DOHH2 (cell line): ENCODE results near the gene IQSEC1.

Experiments used
- H3F3A ChIP-seq: fragments of 200-600 bp; sonication (generic), shearing (Covaris generic); 2 replicates; pipeline ENCODE4 v1.6.0; 2016; ENCODE audit warnings: antibody characterized with exemption, mild to moderate bottlenecking; ENCODE audit not compliant: control insufficient read depth, insufficient read depth
- H3K27ac ChIP-seq: fragments of 200-600 bp; sonication (generic); 2 replicates; pipeline ENCODE4 v1.5.1; 2014; ENCODE audit warnings: low read depth, mild to moderate bottlenecking, low read length, moderate library complexity
- H3K27me3 ChIP-seq: fragments of 200-600 bp; sonication (generic); 2 replicates; pipeline ENCODE4 v1.6.1; 2014; ENCODE audit warnings: mild to moderate bottlenecking, low read length, mixed read lengths; ENCODE audit not compliant: control insufficient read depth
- H3K36me3 ChIP-seq: fragments of 200-600 bp; sonication (generic); 2 replicates; pipeline ENCODE4 v1.6.1; 2014; ENCODE audit warnings: mild to moderate bottlenecking, low read length, moderate library complexity, mixed read lengths; ENCODE audit not compliant: control insufficient read depth
- H3K4me1 ChIP-seq: fragments of 200-600 bp; sonication (generic); 2 replicates; pipeline ENCODE4 v1.6.1; 2014; ENCODE audit warnings: mild to moderate bottlenecking, low read length, mixed read lengths; ENCODE audit not compliant: control insufficient read depth
- H3K4me2 ChIP-seq: fragments of 200-600 bp; sonication (generic); 2 replicates; pipeline ENCODE4 v1.6.0; 2014; ENCODE audit warnings: mild to moderate bottlenecking, low read length, moderate library complexity
- H3K4me3 ChIP-seq: fragments of 200-600 bp; sonication (generic); 2 replicates; pipeline ENCODE4 v1.5.1; 2014; ENCODE audit warnings: mild to moderate bottlenecking, low read length, mixed read lengths
- H3K79me2 ChIP-seq: fragments of 200-600 bp; sonication (generic); 2 replicates; pipeline ENCODE4 v1.6.1; 2014; ENCODE audit warnings: mild to moderate bottlenecking, low read length, mixed read lengths; ENCODE audit not compliant: control insufficient read depth
- H3K9me2 ChIP-seq: fragments of 200-600 bp; sonication (generic); replicated peaks from 2 replicates; pipeline ENCODE4 v1.6.1; 2014; ENCODE audit warnings: mild to moderate bottlenecking, low read length, mixed read lengths; ENCODE audit not compliant: control insufficient read depth
- H3K9me3 ChIP-seq: fragments of 200-600 bp; sonication (generic); 2 replicates; pipeline ENCODE4 v1.6.1; 2014; ENCODE audit warnings: antibody characterized with exemption, low read length, mixed read lengths; ENCODE audit not compliant: control insufficient read depth, insufficient read depth
- H4K20me1 ChIP-seq: fragments of 200-600 bp; sonication (generic); 2 replicates; pipeline ENCODE4 v1.6.0; 2014; ENCODE audit warnings: low read depth, mild to moderate bottlenecking, antibody characterized with exemption, low read length, moderate library complexity; ENCODE audit not compliant: control insufficient read depth, insufficient read depth
- EZH2phosphoT487 ChIP-seq: fragments of 200-600 bp; sonication (generic); IDR thresholded peaks from 2 replicates; pipeline ENCODE4 v1.6.1; 2017; ENCODE audit warnings: borderline replicate concordance, mild to moderate bottlenecking, antibody characterized with exemption, low read length, moderate library complexity, mixed read lengths
- TF ChIP-seq, protein P1 (sequence below): fragments of 200-600 bp; sonication (generic); IDR thresholded peaks from one replicate; pipeline ENCODE4 v1.5.1; 2014; ENCODE audit warnings: antibody characterized with exemption, mild to moderate bottlenecking, low read depth, low read length; ENCODE audit not compliant: poor library complexity, severe bottlenecking

The IQSEC1 gene

DNA sequence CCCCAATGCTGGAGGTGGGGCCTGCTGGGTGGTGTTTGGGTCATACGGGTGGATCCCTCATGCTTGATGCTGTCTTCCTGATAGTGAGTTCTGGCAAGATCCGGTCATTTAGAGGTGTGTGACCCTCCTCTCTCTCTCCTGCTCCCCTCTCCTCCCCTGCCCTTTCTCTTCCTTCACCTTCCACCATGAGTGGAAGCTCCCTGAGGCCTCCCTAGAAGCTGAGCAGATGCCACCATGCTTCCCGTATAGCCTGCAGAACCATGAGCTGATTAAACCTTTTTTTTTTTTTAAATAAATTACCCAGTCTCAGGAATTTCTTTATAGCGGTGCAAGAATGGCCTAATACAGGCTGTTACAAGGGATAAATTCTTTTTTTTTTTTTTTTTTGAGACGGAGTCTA lies 36.3 kb upstream of the IQSEC1 start:
- no peaks in the 10 kb centered on the region for H3K79me2 ChIP-seq
- peaks cover 17% of the 10 kb centered on the region for H3K4me1 ChIP-seq
- H3K27me3 ChIP-seq: peaks cover 14% of the 10 kb centered on the region
- no peak overlapping the region for H3K4me2 ChIP-seq
- no peaks in the 10 kb centered on the region for H3K9me2 ChIP-seq
- no peak for TF ChIP-seq EZH2phosphoT487
- TF ChIP-seq, protein P1, sequence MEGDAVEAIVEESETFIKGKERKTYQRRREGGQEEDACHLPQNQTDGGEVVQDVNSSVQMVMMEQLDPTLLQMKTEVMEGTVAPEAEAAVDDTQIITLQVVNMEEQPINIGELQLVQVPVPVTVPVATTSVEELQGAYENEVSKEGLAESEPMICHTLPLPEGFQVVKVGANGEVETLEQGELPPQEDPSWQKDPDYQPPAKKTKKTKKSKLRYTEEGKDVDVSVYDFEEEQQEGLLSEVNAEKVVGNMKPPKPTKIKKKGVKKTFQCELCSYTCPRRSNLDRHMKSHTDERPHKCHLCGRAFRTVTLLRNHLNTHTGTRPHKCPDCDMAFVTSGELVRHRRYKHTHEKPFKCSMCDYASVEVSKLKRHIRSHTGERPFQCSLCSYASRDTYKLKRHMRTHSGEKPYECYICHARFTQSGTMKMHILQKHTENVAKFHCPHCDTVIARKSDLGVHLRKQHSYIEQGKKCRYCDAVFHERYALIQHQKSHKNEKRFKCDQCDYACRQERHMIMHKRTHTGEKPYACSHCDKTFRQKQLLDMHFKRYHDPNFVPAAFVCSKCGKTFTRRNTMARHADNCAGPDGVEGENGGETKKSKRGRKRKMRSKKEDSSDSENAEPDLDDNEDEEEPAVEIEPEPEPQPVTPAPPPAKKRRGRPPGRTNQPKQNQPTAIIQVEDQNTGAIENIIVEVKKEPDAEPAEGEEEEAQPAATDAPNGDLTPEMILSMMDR: no peak
- H3K4me3 ChIP-seq: no peak overlapping the region
- H3K9me3 ChIP-seq: no peaks in the 10 kb centered on the region
- no peaks in the 10 kb centered on the region for H4K20me1 ChIP-seq
- no peaks in the 10 kb centered on the region for H3F3A ChIP-seq
- H3K27ac ChIP-seq: no peak overlapping the region
- H3K36me3 ChIP-seq: no peaks in the 10 kb centered on the region

DNA sequence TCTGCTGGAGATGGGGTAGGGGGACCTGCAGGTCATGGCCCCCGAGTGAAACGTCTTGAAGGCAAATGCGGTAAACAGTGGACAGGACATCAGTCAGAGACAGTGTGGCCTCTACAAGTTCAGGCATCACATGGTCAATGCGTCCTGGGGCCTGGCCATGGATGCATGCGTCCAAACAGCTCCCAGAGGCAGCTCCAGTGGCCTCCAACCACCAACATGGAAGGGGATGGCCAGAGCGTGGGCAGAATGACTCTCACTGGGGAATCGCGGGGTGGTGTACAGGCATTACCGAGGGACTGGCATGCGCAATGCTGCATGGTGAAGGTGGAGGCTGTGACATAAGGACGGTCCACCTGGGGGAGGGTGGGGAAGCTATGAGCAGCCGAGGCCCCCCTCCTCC lies 35.6 kb upstream of the IQSEC1 start:
- no peak for TF ChIP-seq EZH2phosphoT487
- TF ChIP-seq, protein P1: no peak
- H3K4me1 ChIP-seq: peaks cover 17% of the 10 kb centered on the region
- H3K9me3 ChIP-seq: no peaks in the 10 kb centered on the region
- H3K4me3 ChIP-seq: no peak overlapping the region
- H3K36me3 ChIP-seq: no peaks in the 10 kb centered on the region
- no peak overlapping the region for H3K27ac ChIP-seq
- peaks cover 14% of the 10 kb centered on the region for H3K27me3 ChIP-seq
- H3F3A ChIP-seq: no peaks in the 10 kb centered on the region
- H3K9me2 ChIP-seq: no peaks in the 10 kb centered on the region
- no peak overlapping the region for H3K4me2 ChIP-seq
- no peaks in the 10 kb centered on the region for H3K79me2 ChIP-seq
- H4K20me1 ChIP-seq: no peaks in the 10 kb centered on the region

DNA sequence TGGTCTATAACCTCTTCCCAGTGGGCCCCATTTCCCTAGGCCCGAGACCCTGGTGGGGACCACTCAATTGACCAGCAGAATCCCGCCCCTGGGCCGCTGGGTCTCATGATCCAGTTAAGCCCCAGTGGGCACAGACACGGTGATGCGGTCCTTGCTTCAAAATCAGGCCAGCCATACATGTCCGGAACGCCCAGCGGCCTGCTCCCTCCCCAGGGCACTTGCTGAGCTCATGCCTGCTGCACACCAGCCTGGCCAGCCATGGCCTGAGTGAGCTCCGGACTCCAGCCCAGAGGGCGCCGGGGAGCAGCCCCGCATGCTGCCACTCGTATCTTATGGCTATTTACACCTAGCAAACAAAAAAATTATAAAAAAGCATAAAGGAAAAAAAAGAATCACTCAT lies 34.4 kb upstream of the IQSEC1 start:
- peaks cover 13% of the 10 kb centered on the region for H3K4me1 ChIP-seq
- no peaks in the 10 kb centered on the region for H4K20me1 ChIP-seq
- H3K36me3 ChIP-seq: no peaks in the 10 kb centered on the region
- no peaks in the 10 kb centered on the region for H3K79me2 ChIP-seq
- H3K9me3 ChIP-seq: no peaks in the 10 kb centered on the region
- H3K27ac ChIP-seq: no peak overlapping the region
- no peak for TF ChIP-seq EZH2phosphoT487
- TF ChIP-seq, protein P1: no peak
- no peak overlapping the region for H3K4me3 ChIP-seq
- H3F3A ChIP-seq: no peaks in the 10 kb centered on the region
- H3K9me2 ChIP-seq: no peaks in the 10 kb centered on the region
- no peak overlapping the region for H3K4me2 ChIP-seq
- peaks cover 14% of the 10 kb centered on the region for H3K27me3 ChIP-seq
